ENCODE results near the gene NRG2.

DNA sequence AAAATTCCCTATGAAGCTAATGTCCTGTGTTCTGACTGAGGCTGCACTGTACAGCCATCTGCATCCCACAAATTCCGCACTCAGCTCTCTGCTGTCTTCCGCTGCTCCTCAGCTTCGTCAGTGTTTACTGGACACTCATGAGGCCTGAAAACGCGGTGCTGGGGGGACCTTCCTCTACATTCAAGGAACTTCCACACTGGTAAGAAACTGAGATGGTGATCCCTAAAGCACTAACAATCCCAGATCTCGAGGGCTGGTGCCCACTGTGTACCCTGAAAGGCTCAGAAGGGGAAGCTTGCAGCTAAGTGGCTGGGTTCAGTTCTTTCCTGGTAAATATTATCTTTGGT is 117.9 kb downstream of the NRG2 start:
- TF ChIP-seq, protein P1, sequence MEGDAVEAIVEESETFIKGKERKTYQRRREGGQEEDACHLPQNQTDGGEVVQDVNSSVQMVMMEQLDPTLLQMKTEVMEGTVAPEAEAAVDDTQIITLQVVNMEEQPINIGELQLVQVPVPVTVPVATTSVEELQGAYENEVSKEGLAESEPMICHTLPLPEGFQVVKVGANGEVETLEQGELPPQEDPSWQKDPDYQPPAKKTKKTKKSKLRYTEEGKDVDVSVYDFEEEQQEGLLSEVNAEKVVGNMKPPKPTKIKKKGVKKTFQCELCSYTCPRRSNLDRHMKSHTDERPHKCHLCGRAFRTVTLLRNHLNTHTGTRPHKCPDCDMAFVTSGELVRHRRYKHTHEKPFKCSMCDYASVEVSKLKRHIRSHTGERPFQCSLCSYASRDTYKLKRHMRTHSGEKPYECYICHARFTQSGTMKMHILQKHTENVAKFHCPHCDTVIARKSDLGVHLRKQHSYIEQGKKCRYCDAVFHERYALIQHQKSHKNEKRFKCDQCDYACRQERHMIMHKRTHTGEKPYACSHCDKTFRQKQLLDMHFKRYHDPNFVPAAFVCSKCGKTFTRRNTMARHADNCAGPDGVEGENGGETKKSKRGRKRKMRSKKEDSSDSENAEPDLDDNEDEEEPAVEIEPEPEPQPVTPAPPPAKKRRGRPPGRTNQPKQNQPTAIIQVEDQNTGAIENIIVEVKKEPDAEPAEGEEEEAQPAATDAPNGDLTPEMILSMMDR (IDR thresholded peaks at IDR 0.05; ENCODE audit: insufficient read depth, low read length, poor library complexity, severe bottlenecking), result no peak
- no peak for TF ChIP-seq EZH2phosphoT487 (conservative IDR thresholded peaks at IDR 0.05; ENCODE audit: low read length)
